GM12878 (cell line): ENCODE results near the gene MGAT4B.
A peak's percentile ranks its signal among the peaks of the same experiment; 100 is the strongest.

ENCODE experiments used
- BMI1 ChIP-seq: fragments of 450-650 bp; IDR thresholded peaks from 2 replicates; pipeline ENCODE4 v1.6.1; 2016; ENCODE audit warnings: mild to moderate bottlenecking, moderate library complexity, borderline replicate concordance
- CREB1 ChIP-seq: IDR thresholded peaks from 2 replicates; pipeline ENCODE4 v1.6.1; 2012; ENCODE audit warnings: low read depth, mild to moderate bottlenecking, inconsistent platforms
- CTCF ChIP-seq, 3 experiments: IDR thresholded peaks in 2 of 3; conservative IDR thresholded peaks in 1 of 3; 2 replicates each; pipeline ENCODE4 v1.5.1; 2011; ENCODE audit warnings: low read depth in 3 of 3, low read length in 3 of 3, mild to moderate bottlenecking in 3 of 3, control low read depth in 2 of 3, moderate library complexity in 2 of 3, inconsistent platforms in 1 of 3, mixed read lengths in 1 of 3; ENCODE audit not compliant: control insufficient read depth in 2 of 3, insufficient read depth in 1 of 3; ENCODE audit errors: extremely low read depth in 1 of 3
- KAT2A ChIP-seq: conservative IDR thresholded peaks from 2 replicates; pipeline ENCODE4 v1.6.1; 2011; ENCODE audit warnings: low read depth, low read length; ENCODE audit not compliant: control insufficient read depth
- POLR2AphosphoS2 ChIP-seq: IDR thresholded peaks from 2 replicates; pipeline ENCODE4 v1.6.1; 2011; ENCODE audit warnings: low read depth, mild to moderate bottlenecking, low read length, improper control_type of control experiment, moderate library complexity
- REST ChIP-seq: IDR thresholded peaks from 2 replicates; pipeline ENCODE4 v1.6.1; 2012; ENCODE audit warnings: mild to moderate bottlenecking, low read depth, low read length
- SMAD1 ChIP-seq: fragments of 450-650 bp; IDR thresholded peaks from 2 replicates; pipeline ENCODE4 v1.6.1; 2018; ENCODE audit warnings: mild to moderate bottlenecking, low read depth; ENCODE audit not compliant: partially characterized antibody
- SREBF2 ChIP-seq: IDR thresholded peaks from 2 replicates; pipeline ENCODE4 v1.6.1; 2012; ENCODE audit warnings: mild to moderate bottlenecking, low read length
- YY1 ChIP-seq: IDR thresholded peaks from 2 replicates; pipeline ENCODE4 v1.6.1; 2011; ENCODE audit warnings: low read depth, mild to moderate bottlenecking, low read length
- ZNF24 ChIP-seq: fragments of 450-650 bp; IDR thresholded peaks from 2 replicates; pipeline ENCODE4 v1.6.1; 2017; ENCODE audit warnings: antibody characterized with exemption, mild to moderate bottlenecking

- TF ChIP-seq ZNF24 (no peak), BMI1 (no peak), KAT2A (no peak), CTCF (IDR thresholded peaks at IDR 0.05 in 2 of 3, conservative IDR thresholded peaks at IDR 0.05 in 1 of 3; ENCODE audit: control insufficient read depth in 2 of 3, extremely low read depth in 1 of 3, insufficient read depth in 1 of 3, low read depth in 3 of 3, low read length in 3 of 3) (peak; percentile 82 to 94 (median 90)), POLR2AphosphoS2 (no peak), YY1 (no peak), CREB1 (no peak), SREBF2 (no peak), SMAD1 (no peak), REST (no peak)
Measured at GRCh38 chr5:179763215-179763945, 43.3 kb downstream of the MGAT4B start.
